Limb (tissue), 2 donors: ENCODE measurements around the gene CD300LB.
"Not testable (repeated sequence)": the region's sequence is repeated elsewhere in the genome, so short reads cannot be mapped to it uniquely, and the experiment has no call there.

Source experiments
- DNase-seq, 2 donors: peaks; one replicate each; pipeline ENCODE4 v3.0.0-alpha.2; 2016; ENCODE audit errors: extremely low spot score in 2 of 2

The CD300LB gene

DNA sequence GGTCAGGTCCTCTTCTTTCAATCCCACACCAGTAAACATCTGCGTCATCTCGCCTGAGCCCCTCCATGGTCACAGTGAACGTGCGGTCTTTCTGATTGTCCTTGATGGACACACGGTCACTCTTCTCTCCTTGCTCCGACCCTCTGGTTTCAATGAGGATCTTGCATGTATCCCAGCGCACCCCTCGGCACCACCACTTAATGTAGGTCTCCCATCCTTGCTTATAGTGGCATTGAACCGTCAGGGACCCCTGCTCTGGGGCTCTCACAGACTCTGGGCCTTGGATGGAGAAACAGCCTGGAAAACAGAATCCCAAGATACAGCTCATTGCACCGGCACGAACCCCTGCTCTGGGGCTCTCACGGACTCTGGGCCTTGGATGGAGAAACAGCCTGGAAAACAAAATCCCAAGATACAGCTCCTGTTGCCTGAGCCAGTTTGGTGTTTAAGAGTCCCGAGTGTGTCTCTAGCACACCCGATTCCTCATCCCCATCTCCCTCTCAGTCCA, 5.4 kb downstream of the CD300LB start:
- no peak for DNase-seq

DNA sequence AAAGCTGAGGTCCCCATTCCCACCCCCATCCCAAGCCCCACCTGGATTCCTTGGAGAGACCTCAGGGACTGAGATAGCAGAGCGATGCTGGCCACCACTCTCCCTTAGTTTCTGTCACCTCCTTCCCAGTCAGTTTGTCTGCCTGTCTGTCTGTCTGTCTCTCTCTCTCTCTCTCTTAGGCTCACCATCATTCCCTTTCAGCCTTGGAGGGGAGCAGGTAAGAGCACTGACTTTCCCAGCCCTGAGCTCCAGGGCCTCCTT, 5.9 kb downstream of the CD300LB start:
- DNase-seq = no peak

DNA sequence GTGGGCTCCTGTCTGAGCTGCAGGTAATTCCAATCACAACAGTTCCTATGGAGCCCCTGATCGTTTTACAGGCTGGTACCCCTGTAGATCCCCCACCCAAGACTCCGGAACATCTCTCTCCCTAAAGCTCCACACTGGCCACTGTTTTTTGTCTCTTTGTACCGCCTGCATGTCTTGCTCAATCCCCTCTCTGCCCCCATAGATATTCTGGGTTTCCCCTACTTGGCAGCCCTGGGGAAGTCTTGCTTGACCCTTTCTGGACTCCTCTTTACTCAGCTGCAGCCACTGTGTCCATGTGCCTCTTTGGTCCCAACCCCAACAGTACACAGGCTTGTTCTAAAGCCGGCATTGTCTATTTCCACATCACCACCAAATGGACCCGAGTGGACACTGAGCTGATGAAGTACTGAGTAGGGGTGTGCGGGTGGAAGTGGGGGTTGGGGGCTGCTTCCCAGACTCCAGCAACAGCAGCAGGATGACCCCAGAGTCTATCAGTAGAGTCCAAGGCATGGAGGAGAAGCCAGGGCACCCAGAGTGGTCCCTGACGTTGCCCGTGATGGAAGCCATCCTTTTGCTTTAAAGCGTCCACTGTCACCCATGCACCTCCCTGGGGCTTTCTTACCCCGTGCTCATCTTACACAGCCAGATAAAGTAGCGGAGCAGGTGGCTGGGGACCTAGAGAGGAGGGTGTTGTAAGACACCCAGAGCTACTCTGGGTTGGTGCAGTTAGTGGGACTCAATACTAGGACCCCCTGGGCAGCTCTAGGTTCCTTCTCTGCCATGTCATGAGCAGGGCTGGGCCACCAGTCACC, 6.4 kb downstream of the CD300LB start:
- DNase-seq = no peak

DNA sequence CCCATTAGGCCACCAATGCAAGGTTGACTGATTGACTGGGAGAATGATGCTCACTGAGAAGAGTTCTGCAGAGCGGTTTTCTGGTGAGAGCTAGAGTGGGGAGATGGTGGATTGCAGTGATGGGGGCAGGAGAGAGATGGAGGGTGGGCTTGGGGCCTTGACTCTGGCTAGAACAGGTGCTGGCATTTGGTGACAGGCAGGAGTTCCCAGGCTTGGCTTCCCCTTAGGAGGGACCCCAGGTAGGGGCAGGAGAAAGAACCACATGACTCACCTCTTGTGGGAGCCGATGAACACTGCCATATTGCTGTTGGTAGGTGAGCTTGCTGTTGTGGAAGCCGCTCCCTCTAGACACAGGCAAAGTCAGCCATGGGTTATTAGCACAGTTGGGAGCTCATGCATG, 8.0 kb downstream of the CD300LB start:
- no peak for DNase-seq

DNA sequence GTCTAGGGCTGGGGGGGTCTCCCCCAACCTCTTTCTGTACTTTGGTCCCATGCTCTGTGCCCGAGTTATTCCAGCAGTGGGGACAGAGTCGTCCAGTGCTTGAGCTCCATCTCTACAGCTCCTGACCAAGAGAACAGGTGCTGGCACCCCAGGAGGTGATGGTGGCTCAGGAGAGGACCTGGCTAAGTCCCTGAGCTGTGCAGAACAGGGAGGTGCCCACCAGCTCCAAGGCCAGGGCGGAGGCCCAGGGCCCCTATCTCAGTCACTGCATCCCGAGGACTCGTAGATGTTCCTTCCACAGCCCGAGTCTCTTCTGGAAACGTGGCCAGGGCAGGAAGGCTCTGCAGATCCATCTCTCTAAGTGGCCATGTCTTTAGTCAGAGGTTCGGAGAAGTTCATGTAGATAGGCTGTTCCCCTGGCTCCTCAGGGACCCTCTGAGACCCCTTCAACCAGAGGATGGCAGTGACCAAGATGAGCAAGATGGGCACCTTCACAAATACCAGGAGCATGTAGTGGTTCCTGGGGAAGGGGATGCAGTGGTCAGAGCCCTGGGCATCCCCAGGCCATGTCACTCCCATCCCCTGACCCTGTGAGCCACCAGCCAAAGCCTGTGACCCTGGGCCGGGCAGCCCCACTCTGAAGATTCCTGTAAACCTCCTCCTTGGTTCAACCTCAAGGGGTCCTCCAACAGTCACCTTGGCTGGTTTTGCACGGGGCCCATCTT, 8.7 kb downstream of the CD300LB start:
- no peak for DNase-seq

DNA sequence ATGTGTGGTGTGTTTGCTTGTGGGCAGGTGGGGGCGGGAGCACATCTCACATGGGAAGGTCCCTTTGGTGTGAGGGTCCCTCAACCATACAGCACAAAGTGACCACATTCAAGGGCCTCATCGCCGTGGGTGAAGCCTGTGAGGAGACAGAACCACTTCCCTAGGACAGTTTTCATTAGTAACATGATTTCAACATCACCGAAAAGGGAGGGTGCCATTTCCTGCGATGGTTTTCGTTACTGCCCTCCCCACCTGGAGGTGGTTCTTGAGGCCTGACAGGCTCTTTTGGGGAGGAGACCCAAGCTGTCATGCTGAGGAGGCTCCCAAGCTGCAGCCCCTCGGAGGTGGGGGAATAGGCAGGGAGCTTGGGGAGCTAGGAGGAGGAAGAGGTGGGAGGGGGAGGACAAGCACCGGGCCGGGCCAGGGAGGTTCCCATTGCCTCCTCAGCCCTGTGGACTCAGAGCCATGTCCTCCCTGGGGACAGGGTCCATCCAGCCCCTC, 9.5 kb downstream of the CD300LB start:
- no peak for DNase-seq

DNA sequence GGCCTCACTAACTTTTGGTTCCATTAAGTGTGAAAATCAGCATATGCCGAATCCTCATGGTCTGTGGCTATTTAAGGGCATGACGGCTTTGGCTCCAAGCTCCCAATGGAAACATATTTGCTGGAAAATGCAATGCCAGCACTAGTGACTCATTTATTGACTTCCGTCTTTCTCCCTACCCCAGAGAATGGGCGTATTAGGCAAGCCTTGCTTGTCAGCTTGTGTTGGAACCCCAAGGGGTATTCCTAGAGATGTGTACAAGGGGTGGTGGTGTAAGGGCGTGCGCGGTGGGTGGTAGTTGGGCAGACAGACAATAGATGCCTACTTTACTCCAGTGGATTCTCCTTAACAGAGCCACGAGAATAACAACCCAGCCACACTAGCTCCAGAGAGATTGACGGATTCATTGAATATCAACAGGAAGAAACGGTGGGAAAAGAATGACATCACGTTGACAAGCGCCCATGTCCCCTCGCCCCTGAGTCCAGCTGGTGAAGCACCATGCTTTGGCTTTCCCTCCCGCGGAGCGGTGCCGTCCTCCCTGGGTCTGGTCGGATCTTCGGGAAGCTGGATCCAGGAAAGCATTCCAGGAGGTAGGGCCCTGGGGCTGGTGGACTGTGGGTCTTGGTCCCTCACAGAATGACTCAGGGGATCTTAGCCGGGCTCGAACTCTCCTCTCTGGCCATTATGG, 10.3 kb downstream of the CD300LB start:
- DNase-seq = no peak

DNA sequence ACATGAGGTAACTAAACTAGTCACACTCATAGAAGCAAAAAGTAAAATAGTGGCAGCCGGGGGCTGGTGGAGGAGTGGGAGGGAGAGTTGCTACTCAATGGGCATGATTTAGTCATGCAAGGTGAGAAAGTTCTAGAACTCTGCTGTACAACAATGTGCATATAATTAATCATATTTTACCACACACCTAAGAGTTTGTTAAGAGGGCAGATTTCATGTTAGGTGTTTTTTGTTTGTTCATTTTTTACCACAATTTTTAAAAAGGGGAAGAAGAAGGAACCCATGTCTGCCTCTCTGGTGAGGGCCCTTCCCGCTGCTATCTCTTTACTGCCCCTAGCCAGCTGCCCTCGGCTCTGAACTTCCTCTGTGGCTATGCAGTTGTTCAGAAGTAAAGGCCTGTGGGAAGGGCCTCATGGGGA, 11.2 kb downstream of the CD300LB start:
- DNase-seq = no peak

DNA sequence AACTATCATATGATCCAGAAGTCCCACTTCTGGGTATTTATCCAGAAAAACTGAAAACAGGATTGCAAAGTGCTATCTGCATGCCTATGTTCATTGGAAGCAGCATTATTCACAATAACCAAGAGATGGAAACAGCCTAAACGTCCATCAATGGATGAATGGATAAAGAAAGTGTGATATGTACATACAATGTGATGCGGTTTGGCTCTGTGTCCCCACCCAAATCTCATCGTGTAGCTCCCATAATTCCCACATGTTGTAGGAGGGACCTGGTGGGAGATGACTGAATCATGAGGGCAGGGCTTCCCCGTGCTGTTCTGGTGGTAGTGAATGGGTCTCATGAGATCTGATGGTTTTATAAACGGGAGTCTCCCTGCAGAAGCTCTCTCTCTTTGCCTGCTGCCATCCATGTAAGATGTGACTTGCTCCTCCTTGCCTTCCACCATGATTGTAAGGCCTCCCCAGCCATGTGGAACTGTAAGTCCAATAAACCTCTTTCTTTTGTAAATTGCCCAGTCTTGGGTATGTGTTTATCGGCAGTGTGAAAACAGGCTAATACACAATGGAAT, 12.8 kb downstream of the CD300LB start:
- not testable (repeated sequence) for DNase-seq

DNA sequence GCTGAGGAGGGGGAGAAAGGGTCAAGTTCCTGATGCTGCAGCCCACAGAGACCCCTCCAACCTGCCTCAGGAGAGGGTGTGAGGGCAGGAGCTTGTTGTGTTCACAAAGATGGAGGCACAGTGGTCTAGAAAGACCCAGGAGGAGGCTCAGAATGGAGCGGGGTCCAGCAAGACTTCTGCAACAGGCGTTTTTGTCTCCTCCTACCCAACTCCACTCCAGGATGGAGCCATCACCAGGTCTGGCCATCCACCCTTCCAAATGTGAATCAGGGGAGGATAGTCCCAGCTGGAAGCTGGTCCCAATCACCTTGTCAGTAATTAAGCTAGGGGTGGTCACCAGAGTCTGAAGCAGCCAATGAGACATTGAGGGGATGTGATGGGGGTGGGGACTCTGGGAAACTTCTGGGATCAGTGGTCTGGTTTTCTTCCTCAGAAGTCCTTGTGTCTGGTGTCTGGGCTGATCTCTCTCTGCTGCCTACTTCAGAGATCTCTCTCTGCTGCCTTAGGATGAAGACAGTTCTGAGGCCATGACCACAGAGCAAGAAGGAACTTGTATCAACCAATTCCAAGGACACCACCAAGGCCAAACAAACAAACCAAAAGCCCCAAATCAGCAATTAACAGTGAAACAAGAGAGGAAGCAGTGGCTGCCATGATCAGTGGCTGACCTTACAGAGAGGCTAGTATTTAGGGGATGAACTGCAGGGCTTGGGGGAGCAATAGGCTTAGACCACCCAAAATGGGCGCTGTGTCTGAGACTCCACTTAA, 14.5 kb downstream of the CD300LB start:
- no peak for DNase-seq

DNA sequence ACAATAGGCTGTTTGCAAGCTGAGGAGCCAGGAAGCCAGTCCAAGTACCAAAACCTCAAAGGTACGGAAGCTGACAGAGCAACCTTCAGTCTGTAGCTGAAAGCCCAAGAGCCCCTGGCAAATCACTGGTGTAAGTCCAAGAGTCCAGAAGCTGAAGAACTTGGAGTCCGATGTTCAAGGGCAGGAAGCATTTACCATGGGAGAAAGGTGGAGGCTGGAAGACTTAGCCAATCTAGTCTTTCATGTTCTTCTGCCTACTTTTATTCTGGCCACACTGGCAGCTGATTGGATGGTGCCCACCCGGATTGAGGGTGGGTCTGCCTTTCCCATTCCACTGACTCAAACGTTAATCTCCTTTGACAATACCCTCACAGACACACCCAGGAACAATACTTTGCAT, 15.3 kb downstream of the CD300LB start:
- DNase-seq = no peak

DNA sequence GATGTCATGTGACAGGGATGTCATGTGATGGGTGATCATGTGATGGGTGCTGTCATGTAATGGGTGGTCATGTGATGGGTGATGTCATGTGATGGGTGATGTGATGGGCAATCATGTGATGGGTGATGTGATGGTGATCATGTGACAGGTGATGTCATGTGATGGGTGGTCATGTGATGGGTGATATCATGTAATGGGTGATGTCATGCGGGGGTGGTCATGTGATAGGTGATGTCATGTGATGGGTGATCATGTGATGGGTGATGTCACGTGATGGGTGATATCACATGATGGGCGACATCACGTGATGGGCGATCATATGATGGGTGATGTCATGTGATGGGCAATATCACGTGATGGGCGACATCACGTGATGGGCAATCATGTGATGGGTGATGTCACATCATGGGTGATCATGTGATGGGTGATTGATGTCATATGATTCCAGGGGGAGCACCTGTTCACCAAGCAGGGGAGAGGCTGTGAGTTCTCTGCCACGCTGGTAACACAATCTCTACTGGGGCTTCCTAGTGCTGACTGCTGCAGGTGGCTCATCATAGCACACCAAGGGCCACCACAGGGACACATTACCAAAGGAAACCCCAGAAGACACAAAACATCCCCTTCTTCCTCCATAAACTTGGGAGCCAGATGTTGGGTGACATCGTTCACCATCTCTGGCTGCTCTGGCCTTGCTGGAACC, 16.5 kb downstream of the CD300LB start:
- no peak for DNase-seq

DNA sequence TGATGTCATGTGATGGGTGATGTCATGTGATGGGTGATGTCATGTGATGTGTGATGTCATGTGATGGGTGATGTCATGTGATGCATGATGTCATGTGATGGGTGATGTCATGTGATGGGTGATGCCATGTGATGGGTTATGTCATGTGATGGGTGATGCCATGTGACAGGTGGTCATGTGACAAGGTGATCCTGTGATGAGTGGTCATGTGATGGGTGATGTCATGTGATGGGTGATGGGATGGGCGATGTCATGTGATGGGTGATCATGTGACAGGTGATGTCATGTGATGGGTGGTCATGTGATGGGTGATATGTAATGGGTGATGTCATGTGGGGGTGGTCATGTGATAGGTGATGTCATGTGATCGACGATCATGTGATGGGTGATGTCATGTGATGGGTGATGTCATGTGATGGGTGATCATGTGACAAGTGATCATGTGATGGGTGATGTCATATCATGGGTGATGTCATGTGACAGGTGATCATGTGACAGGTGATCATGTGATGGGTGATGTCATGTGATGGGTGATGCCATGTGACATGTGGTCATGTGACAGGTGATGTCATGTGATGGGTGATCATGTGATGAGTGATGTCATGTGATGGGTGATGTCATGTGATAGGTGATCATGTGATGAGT, 17.2 kb downstream of the CD300LB start:
- peak in 1 of 2 donors; percentile 49 for DNase-seq

DNA sequence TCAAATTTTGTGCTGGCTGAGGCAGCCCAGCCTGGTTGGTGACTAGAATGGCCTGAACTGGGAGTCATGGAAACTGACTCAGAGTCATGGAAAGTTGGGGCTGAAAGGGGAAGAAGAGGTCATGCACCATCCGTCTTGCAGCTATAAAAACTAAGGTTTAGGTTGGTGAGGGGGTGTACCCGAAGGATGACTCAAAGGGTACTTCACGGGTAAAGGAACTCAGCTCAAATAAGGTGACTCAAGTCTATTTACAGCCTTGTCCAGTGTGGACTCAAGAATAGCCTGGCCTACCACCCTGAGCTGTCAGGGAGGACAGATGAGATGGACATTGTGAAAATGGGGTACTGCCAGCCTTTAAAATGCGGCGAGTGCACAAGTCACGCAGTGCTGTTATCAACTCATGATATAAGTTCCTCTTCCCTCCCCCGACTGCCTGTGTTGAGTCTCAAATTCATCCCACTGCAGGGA, 18.6 kb downstream of the CD300LB start:
- no peak for DNase-seq

DNA sequence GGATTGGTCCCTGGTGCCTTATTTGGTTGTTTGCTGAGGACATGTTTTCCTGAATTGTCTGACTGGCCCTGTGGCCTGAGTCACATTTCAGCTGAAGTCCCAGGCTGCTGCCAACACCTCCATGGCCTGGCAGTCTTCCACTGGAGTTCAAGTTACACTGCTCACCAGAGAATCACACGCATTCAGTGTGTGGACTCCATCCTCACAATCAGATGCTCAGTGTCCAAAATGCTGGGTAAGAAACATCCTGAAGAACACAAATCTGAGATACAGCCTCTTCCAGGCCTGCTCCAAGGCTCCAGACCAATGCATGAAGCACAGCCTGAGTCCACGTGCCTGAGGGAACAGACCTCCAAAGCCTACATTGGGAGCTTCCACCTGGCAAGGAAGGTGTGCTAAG, 19.2 kb downstream of the CD300LB start:
- no peak for DNase-seq

DNA sequence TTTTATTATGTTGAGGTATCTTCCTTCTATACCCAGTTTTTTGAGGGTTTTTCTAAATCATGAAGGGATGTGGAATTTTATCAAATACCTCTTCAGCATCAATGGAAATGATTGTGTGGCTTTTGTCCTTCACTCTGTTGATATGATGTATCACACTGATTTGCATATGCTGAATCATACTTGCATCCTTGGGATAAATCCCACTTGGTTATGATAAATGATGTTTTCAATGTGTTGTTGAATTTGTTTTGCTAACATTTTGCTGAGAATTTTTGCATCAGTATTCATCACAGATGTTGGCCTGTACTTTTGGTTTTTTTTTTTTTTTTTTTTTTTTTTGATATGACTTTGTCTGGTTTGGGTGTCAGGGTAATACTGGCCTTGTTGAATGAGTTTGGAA, 23.1 kb downstream of the CD300LB start:
- no peak for DNase-seq

DNA sequence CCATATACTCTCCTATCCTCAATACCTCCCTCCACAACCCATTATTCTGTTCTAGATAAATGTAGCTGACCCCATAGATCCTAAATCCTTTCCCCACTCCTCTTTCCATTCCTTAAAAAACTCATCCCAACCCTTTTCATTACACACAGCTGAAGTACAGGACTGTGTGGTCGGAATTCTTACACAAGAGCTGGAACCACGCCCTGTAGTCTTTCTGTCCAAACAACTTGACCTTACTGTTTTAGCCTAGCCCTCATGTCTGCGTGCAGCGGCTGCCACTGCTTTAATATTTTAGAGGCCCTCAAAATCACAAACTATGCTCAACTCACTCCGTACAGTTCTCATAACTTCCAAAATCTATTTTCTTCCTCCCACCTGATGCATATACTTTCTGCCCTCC, 27.3 kb downstream of the CD300LB start:
- DNase-seq = not testable (repeated sequence)

DNA sequence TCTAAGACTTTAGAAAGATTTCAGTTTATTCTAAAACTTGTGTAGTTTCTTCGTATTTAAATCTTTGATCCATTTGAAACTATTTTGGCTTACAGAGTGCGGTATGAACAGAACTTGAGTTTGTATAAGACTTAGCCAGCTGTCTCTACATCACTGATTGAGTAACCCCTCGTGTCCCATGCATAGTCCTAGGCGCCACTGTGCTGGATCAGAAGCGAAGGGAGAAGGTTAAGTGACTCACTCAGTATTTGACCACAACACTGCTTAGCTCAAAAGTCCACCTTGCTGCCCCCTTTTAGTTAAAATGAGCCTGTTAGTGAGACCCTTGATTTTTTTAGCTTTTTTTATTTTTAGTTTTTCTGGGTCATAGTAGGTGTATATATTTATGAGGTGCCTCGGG, 28.4 kb downstream of the CD300LB start:
- DNase-seq = no peak

DNA sequence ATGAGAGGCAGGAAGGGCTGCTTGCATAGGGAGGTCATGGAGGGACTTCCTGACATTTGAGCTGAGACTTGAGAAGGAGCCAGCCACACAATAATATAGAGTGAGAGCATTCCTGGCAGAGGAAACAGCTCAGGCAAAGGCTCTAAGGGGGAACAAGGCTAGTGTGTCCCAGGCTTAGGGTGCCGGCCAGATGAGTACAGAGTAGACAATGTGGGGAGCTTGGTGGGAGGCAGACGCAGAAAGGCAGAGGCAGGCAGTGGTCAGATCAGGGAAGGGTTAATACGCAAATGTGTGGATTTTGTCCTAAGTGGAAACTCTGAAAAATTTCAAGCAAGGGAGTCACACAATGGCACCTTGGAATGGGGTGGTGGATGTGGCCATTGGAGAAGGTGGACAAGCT, 31.3 kb downstream of the CD300LB start:
- no peak for DNase-seq

DNA sequence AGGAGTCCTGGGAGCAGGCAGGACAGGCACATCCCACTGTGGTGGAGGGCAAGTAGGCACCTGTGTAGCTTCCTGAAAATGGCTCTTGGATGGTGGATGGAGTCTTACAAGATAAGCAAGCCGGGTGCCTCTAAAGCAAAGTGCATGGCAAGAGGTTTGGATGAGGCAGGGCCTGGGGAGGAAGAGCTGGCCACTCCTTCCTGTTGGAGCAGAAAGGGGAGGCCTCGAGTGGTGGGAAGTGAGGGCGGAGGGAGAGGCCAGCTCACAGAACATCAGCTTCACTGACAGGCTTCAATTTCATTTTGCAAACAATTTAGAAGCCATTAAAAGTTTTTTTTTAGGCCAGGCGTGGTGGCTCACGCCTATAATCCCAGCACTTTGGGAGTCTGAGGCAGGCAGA, 33.8 kb downstream of the CD300LB start:
- no peak for DNase-seq
